Stimulated activated CD8-positive, alpha-beta memory T cell treated with anti-CD3 and anti-CD28 coated beads, Interleukin-2, amount 100 ng/mL, for 48 hours (primary cell): ENCODE data around the gene RAMAC.
"Not testable (repeated sequence)": the region's sequence is repeated elsewhere in the genome, so short reads cannot be mapped to it uniquely, and the experiment has no call there.

Experiments used
- DNase-seq, 2 donors: peaks; one replicate each; pipeline ENCODE4 v3.0.0-alpha.2; 2020; ENCODE audit warnings: low read depth in 2 of 2

The RAMAC gene

GRCh38 chr15:82968066-82968465 lies 17.9 kb upstream of the RAMAC start:
- no peak for DNase-seq

DNA sequence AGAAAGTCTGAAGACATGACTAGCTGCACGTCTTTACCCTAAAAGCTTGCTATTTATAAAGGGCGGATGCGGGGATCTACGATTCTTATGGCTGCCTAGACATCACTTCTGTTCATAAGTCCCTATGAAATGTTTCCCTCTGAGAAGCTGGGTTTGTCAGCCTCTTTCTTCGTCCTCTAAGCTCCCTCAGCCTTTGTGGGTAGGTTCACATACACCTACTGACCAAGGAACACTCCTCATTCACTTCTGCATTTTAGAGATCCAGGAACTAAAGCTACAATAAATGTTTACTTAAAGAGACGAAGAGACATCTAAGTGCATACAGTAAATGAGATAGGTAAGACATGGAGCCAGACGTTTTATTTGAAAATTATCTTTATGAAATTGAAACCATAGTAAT lies 16.7 kb upstream of the RAMAC start:
- DNase-seq = no peak

- DNase-seq = no peak
Observed at GRCh38 chr15:82970078-82970686, 15.8 kb upstream of the RAMAC start.

GRCh38 chr15:82970696-82971095 lies 15.3 kb upstream of the RAMAC start:
- no peak for DNase-seq

DNA sequence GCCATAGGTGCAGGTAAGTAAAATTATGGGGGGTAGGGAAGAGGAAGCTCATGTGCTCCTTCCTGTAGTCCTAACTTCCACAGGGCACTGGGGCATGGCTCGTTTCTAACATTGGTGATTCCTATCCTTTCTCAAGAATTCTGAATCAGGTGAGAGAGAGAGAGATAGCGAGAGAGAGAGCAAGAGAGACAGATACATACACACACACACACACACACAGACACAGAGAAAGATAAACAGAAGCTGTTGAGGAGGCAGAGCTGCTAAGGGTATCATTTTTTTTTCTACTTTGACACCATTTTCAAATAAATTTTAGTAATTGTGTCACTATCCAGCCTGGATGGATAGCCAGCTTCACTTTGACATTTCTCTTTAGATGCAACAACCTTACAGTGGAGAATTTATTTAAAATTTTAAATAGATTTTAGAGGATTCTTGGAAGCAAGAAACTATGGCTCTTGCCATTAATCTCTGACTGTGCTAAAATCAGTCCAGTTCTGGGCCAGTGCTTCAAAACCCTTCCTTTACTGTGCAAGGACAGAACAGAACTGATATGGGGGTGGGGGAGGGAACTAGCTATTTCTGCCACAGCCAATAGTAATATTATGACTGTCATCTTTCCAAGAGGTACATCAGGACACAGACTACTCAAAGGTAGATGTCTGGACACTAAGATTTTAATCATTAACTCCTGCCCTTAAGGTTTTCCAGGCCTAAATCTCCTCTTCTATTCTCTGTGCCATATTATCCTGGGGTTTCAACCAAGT lies 14.6 kb upstream of the RAMAC start:
- DNase-seq = no peak

DNA sequence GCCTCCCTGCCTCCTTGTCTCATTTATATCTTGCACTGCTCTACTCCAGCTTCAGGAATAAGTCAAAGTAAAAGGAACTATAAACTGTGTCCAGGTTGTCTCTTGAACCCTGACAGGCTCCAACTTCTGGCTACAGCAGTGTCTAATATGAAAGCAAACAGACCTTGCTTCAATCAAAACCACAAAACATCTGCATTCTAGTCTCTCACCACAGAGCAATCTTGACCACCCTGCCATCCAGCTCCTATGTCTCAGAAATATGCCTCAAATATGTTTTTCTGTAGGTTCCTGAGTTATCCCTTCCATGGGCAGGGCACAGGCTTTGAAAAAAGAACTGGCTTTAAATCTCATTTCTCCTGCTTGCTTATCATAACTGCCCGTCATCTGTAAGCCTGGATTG lies 13.0 kb upstream of the RAMAC start:
- no peak for DNase-seq

DNA sequence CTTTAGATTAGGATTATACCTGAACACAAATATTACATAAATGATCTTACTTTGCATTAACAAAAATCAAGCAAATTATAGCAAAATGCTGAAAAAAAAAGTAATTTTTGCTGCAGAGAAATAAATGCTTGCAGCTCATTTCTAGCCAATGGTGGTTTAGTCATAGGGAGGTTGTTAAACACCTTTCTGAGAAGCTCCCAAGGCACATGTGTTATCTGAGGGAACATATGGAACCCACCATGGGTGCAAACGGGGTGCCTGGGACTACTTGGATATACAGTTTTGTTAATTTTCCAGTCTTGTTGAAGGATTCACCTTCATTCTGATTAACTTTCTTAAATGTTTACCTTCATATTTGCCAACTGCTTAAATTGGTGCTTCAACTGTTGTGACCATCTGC lies 8.9 kb upstream of the RAMAC start:
- no peak for DNase-seq

DNA sequence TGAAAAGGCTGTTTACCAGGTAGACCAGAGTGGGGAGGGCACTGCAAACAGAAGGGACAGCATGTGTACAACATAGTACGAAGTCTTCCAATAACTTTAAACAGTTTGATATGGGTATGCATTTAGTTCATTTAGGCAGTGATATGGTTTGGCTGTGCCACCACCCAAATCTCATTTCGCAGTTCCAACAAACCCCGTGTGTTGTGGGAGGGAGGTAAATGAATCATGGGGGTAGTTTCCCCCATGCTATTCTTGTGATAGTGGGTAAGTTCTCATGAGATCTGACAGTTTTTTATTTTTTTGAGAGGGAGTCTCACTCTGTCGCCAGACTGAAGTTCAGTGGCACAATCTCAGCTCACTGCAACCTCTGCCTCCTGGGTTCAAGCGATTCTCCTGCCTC lies 7.6 kb upstream of the RAMAC start:
- DNase-seq = no peak

DNA sequence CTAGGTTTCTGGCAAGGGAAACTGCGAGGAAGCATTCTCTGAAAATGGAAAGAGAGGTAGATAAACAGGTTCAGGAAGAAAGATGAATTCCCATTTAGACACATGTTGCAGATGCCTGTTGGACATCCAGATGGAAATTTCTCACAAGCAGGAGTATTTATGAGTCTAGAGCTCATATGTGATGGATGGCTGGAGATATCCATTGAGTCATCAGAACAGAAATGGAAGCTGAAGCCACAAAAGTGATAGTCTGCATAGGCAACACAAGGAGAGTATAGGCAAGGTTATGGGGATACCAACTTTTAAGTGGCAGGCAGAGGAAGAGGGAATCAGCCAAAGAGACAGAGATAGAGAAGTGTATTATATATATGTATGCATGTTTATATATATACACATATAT lies 6.3 kb upstream of the RAMAC start:
- no peak for DNase-seq

- no peak for DNase-seq
Observed at GRCh38 chr15:82980981-82981380, 5.0 kb upstream of the RAMAC start.

DNA sequence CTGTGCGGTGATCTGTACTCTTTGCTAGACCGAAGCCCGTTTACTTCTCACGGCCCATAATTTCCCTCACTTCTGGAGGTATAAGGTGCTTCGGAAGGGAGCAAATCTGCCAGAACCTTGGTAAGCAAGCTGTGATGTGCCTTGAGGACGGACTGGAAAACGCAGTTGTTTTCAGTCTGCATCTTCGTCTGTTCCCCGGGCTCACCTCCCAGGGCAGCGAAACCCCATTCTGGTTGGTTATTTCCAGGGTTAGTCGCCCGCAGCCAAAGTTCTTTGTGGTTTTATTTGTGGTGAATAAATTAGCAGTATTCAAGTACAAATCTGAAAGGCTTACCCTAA lies 401 bp downstream of the RAMAC start:
- DNase-seq = no peak

DNA sequence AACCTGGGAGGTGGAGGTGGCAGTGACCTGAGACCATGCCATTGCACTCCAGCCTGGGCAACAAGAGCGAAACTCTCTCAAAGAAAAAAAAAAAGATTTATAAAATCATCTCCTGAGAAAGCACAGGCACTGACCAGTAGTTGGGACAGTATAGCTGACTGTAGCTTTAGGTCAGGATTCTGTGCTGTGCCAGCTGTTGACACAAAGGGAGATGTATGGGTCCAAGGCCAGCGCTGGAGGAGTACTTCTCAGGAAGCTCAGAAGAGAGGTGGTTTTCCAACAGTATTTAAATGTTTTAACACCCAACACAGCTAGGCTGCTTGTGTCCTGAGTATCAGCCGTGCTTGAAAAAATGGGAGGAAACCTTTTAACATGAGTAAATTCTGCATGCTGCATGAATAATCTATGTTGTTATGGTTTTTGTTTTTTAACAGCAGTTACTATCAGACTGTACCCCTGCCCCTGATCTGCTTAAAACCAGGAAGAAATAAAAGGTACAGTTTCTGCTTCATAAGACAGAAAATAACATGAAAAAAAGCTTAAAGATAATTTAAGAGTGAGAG lies 6.5 kb downstream of the RAMAC start:
- DNase-seq = no peak

DNA sequence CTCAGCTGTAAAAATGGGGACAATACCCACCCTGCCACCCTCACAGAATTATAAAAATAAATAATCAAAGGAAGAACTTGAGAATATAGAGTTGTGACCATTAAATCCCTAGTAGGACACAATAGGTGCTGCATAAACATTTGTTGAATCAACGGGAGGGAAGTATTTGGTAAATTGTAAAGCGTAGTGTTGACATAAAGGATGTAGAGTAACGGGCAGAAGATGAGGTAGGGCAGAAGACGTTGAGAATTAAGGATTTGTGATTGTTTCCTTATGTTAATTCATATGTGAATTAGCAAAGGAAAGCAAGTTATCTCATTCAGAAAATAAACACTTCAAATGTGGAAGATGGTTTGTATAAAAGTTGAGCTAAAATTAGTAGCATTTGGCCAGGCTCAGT lies 7.1 kb downstream of the RAMAC start:
- DNase-seq = no peak

DNA sequence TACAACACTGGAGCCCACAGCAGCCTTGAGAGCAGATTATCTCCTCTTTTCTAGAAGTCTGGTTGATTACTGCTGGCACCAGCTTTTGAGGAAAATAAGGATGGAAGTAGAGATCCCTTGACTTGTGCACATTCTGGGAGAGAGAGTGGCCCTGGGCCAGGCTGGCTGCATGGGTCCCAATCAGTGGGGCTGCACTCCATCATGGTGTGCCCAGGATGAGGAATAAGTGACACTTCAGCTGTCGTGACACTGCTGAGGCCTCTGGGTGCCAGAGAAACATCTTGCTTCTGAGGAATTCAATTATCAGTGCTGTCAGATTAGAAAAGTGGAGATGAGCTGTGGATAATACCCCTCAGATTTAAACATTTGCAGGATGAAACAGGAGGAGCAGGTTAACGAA lies 9.1 kb downstream of the RAMAC start:
- no peak for DNase-seq

DNA sequence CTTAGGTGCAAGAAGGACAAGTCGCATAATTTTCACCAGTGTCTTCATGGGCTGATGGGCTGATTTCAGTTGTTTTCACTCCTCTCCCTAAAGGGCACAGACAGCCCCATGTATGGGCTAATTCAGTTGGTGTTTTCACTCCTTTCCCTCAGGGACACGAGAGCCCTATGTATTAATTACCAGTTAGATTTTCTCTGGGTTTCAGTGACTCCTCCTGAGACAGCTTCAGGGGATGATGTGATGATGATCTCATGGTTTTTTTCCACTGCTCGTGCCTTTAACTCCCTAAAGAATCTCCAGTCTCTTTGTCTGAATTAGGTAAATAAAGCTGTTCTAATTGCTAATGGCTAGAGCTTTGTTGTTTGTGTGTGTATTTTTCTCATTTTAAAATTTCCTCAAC lies 9.9 kb downstream of the RAMAC start:
- no peak for DNase-seq

DNA sequence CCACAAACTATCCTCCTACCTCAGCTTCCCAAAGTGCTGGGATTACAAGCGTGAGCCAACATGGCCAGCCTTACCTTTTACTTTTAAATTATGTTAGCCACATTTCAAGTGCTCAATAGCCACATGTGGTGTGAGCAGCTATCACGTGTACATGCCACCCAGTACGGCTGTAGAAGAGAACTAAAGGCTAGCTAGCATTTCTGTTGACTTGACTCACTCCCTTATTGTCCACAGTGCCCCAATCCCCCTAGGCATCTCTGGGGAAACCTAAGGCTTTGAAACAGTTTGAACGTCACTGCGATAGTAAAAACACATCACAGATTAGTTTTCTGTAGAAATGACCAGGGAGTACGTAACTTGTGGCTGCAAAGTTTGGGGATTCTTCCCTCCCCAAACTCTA lies 13.4 kb downstream of the RAMAC start:
- no peak for DNase-seq

DNA sequence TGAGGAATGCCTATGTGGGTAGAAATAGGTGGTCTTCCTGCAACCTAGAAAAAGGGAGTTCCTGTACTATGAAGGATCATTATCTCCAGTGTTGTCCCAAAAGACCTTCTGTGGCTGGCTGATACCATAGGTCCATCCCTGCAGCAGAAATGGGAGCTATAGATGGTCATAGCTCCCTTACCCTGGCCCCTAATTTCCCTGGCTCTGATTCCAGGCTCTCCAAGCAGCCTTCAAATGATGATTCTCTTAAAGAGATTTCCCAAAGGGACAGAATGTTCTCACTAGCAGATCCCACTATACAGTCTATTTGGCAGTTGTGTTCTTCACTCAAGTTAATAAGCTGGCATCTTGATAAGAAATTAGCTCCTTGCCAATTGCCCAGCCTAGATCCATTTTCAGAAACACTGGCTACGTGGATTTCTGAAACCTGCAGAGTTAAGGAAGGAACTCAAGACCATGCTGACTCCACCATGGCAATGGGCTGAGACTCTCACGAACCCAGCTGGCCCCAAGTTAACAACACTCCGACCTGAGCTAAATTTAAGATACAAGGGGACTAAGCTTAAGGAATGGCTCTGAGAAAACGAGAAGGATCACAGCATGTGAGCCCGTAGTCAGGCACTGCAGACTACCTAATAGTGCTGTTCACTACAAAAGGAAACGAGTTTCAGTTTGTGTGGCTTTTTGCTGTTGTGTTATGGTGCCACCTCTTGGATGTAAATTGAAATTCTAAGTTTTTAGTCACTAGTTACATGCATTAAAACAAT lies 14.1 kb downstream of the RAMAC start:
- DNase-seq = no peak

DNA sequence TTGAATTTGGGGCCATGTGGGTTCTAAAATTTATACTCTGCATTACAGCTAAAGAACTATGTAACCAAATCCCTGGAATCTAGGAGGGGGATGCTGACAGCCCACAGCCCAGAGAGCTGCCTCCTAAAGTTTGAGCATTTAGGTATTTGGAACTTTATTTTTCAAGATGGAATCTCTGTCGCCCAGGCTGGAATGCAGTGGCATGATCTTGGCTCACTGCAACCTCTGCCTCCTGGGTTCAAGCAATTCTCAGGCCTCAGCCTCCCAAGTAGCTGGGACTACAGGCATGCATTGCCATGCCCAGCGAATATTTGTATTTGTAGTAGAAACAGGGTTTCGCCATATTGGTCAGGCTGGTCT lies 14.6 kb downstream of the RAMAC start:
- DNase-seq = not testable (repeated sequence)

DNA sequence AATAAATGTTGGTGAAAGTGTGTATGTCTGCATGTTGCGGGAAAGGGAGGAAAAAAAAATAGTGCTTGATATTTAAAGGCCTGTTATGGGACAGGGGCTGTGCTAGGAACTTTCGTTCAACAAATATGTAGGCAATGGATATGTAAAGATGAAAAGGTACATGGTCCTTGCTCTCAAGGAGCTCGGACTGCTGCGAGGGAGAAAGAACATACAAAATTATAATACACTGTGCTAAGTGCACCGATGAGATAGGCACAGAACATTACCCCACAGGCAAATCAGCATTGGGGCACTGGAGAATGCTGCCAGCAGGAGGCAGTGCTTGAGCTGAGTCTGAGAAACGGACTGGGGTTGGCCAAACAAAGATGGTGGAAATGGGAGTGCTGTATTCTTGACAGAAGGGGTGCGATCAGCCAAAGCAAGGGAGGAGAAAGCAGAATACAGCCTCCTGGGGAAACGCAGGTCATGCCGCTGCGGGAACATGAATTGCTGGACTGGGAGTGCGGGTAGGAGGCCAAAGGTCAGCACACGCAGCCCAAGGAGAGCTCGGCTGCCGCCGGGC lies 24.8 kb downstream of the RAMAC start:
- peak; percentile 59 to 64 for DNase-seq

DNA sequence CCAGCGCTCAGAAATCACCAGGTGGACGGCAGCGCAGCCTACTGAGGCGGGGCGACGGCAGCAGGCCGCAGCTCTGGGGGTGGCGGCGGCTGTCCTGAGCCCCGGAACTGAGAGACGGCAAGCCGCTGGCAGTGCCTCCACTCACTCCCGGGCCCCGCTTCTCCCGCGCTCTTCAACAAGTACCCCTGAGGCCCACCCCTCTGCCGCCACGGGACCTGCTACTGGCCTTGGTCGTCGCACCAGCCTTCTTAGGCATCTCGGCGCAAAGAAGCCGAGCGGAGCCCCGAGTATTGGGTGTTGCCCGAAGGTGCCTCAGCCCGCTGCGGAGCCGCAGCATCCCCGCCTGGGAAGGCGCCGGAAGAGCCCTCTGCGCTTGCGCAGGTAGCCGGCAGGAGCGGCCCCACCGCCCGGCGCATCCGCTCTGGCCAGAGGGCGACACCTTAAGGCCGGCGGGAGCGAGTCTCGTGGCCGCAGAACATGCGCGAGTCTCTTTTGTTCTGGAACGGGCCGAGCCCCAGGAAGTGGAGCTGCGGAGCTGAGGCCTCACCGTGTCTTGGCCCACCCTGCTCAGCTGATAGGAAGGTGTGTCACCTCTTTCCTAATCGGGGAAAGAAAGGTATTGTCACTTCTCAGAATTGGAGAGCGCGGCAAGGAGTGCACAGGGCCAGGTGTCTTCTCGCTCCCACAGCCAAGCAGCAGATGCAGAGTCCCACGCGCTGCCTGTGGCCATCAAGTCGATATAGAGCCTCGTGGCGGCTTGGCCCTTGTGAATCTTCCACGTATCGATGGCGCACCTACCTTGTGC lies 25.5 kb downstream of the RAMAC start, which contains the start of gene C15orf40:
Gene C15orf40 (minus strand): TSS at position 369 of the 805 bp plus-strand sequence. CDS start 32 bp downstream, at position 337.
- peak; percentile 80 for DNase-seq

DNA sequence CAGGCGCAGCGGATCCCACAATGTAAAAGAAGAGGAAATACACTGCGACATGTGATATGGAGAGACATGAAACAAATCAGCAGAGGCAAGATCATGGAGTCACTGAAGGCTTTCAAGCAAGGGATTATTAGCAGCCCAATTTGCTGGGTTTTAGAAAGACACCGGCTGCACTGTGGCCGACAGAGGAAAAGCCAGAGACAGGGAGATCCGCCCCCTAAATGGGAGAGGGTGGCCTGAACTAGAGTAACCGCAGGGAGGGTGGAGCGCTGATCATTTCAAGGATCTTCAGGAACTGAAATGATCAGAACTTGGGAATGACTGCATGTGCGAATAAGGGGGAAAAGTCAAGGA lies 26.0 kb downstream of the RAMAC start:
- no peak for DNase-seq

- DNase-seq = no peak
Observed at GRCh38 chr15:83012636-83013035, 26.6 kb downstream of the RAMAC start.
